Cardiac fibroblast (primary cell): ENCODE results near the gene ITIH5.
A peak's percentile ranks its signal among the peaks of the same experiment; 100 is the strongest.

Source experiments
- DNase-seq, 2 donors: peaks; one replicate each; pipeline versions ENCODE4 v3.0.0 to v3.0.0-alpha.2; 2010; ENCODE audit warnings: low read depth in 2 of 2
- H3K4me3 ChIP-seq, 2 donors: replicated peaks in 1 of 2; 1 replicate in 1 of 2; 2 replicates in 1 of 2; pipeline ENCODE4 v1.5.1; 2011; ENCODE audit warnings: low read depth in 2 of 2, low read length in 2 of 2, mild to moderate bottlenecking in 2 of 2, moderate library complexity in 1 of 2
- TF ChIP-seq, protein P1 (sequence below): IDR thresholded peaks from one replicate; pipeline ENCODE4 v1.5.1; 2011; ENCODE audit warnings: low read depth, mild to moderate bottlenecking, low read length, inconsistent platforms

The ITIH5 gene

DNA sequence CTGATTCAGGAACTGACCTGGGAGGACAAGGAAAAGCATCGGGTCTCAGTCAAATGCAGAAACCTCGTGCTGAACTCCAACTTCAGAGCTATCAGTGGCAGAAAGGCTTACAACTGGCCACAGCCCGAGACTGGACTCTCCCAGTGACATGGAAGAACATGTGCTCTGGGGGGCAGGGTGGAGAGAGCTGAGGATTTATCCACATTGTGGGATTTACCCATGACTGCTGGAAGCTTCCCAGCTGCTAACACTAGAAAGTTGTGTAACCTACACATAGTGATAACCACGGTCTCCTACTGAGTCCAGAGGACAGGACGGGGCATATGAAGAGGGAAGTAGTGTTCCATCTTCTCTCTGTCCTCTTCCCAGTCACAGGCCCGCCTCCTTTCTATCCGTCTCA is 103.4 kb downstream of the ITIH5 start:
- H3K4me3 ChIP-seq, result no peak overlapping the region
- peak in 1 of 2 donors; percentile 87 for DNase-seq
- TF ChIP-seq, protein P1, sequence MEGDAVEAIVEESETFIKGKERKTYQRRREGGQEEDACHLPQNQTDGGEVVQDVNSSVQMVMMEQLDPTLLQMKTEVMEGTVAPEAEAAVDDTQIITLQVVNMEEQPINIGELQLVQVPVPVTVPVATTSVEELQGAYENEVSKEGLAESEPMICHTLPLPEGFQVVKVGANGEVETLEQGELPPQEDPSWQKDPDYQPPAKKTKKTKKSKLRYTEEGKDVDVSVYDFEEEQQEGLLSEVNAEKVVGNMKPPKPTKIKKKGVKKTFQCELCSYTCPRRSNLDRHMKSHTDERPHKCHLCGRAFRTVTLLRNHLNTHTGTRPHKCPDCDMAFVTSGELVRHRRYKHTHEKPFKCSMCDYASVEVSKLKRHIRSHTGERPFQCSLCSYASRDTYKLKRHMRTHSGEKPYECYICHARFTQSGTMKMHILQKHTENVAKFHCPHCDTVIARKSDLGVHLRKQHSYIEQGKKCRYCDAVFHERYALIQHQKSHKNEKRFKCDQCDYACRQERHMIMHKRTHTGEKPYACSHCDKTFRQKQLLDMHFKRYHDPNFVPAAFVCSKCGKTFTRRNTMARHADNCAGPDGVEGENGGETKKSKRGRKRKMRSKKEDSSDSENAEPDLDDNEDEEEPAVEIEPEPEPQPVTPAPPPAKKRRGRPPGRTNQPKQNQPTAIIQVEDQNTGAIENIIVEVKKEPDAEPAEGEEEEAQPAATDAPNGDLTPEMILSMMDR, result no peak

DNA sequence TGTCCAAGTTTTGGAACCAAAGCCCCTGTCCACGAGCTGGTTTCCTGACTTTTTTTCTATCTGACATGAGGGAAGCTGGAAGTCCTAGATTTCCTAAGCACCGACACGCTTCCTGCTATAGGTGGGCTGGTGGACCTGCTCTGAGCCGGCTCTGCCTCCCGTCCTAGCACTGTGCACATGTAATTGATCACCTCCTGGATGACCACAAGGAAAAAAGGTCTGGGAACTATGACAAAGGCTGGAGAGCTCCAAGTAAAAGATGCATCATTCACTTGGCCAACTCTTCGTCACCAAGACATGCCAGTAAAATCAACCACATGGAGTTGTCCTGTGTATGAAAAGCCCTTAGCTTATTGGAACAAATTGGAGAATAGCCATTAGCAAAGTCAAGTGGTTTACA is 104.8 kb downstream of the ITIH5 start:
- DNase-seq, result no peak
- no peak overlapping the region for H3K4me3 ChIP-seq
- TF ChIP-seq, protein P1, result no peak

DNA sequence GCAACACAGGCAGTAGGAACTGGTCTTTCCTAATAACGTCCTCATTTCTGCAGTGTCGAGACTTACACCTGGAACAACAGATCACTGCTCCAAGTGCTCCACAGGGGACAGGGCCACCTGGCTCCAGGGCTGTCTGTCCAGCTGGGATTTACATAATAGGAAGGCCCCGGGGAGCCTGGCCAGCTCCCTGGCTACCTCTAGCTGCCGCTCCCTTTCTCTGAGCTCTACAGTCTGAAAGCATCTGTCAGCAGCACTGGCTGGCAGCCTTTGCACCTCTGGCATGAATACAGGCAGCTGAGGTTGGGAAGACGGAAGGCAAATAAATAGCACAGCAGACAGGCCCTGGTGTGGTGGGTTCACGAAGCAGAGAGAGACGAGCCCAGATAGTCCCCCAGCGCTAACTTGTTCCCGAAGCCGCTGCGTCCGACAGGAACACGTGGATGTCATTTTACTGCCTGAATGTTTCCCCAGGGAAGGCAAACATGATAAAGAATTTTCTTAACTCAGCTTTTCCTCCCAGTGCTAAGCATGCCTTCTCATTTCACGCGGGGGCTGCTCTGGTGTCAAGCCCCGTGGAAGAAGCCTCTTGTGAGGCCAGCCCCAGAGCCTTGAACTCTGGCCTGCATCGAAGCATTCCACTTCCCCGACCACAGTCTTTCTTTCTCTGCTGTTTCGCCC is 105.4 kb downstream of the ITIH5 start:
- peak in 1 of 2 donors; percentile 63 for DNase-seq
- no peak overlapping the region for H3K4me3 ChIP-seq
- TF ChIP-seq, protein P1, result no peak

DNA sequence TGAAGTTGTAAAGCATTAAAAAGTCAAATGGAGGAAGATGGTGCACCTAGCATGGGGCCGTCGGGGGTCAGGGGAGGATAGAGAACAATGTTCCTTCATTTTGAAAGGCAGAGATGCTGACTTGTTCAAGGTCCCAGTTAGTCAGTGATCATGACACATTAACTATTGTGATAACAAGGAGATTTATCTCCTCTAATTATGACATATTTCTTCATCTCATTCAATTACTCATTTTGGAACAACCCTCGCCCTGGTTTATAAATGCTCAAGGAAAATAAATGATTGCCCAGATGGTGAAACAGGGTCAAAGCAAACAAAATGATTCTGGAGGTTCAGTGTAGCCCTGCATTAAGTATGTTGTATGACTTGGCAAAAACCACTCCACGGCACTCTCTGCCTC is 106.2 kb downstream of the ITIH5 start:
- no peak for DNase-seq
- H3K4me3 ChIP-seq, result no peak overlapping the region
- TF ChIP-seq, protein P1, result no peak

DNA sequence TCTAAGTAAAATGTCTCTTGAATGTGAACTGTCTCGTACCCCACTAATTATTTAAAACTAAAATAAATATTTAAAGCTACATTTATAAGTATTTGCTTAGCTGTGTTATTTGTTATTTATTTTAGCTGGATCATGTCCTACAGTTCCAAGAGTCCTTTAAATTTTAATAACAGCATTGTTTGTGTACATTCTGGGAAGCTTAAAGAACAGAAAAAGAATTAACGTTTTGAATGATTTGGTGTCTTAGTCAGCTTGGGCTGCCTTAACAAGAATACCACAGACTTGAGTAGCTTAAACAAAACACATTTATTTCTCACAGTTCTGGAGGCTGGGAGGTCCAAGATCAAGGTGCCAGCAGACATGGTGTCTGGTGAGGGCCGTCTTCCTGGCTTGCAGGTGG is 107.4 kb downstream of the ITIH5 start:
- TF ChIP-seq, protein P1, result no peak
- DNase-seq, result no peak
- H3K4me3 ChIP-seq, result no peak overlapping the region

DNA sequence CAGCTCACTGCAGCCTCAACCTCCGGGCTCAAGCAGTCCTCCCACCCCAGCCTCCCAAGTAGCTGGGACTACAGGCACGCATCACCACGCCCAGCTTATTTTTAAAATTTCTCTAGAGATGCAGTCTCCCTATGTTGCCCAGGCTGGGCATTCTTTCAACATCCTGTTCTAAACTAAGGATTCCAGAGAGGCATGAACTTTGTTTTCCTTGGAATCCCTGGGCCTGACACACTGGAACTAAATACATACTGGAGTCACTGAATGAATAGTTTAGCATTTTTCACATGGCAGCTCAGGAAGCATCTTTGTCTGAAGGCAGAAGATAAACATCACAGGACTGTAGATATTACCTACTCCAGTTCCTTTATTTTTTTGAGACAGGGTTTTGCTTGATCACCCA is 108.7 kb downstream of the ITIH5 start:
- DNase-seq, result no peak
- TF ChIP-seq, protein P1, result no peak
- no peak overlapping the region for H3K4me3 ChIP-seq

DNA sequence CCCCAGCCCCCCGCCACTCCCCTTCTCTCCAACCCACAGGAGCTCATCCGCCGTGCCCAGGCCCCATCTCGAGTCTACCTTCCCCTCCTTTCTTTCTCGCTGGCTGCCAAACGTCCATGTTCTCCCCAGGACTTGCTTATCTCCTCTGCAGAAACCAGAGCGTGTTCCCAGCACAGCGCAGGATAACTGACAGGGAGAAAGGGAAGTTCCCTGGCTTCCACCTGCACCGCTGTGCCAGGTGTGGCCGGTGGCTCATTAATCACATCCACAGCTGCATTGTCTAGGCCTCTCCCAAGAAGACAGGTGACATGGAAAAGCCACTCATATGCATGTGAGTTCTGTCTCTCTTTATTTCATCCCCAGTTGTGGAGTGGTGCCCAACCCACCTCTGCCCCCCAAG is 113.2 kb downstream of the ITIH5 start:
- TF ChIP-seq, protein P1, result no peak
- H3K4me3 ChIP-seq, result no peak overlapping the region
- no peak for DNase-seq
